Measurements from ENCODE around the gene FRRS1.

DNA sequence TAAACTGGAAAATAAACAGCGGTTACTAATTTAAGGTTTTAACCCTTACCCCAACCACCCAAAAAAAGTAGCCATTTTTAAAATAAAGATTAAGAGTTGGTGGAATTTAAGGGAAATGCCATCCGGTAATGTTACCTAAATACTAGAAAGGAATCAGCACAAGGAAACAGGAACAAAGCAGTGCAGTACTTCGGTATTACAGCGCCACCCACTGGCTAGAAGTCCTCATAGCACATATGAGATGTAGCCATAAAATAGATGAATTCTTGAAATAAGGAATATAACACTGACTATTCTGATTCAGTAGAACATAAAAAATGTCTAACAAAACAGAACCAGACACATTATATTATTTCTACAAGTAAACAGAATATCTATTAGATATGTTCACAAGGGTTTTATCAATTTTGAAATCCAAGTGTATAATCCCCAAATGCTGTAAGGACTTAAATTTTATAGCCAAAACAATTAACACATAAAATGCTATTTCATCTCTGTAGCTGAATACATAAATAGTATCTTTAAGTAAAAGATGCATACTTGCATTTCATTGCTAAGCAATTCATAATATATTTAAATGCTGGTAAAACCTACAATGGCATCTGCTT is 58.8 kb downstream of the FRRS1 start:
- TF ChIP-seq, protein P1, sequence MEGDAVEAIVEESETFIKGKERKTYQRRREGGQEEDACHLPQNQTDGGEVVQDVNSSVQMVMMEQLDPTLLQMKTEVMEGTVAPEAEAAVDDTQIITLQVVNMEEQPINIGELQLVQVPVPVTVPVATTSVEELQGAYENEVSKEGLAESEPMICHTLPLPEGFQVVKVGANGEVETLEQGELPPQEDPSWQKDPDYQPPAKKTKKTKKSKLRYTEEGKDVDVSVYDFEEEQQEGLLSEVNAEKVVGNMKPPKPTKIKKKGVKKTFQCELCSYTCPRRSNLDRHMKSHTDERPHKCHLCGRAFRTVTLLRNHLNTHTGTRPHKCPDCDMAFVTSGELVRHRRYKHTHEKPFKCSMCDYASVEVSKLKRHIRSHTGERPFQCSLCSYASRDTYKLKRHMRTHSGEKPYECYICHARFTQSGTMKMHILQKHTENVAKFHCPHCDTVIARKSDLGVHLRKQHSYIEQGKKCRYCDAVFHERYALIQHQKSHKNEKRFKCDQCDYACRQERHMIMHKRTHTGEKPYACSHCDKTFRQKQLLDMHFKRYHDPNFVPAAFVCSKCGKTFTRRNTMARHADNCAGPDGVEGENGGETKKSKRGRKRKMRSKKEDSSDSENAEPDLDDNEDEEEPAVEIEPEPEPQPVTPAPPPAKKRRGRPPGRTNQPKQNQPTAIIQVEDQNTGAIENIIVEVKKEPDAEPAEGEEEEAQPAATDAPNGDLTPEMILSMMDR (tag by site-specific recombination; IDR thresholded peaks at IDR 0.05), result peak; percentile 45; the same call in 1 of the 2 replicates
- TF ChIP-seq ZNF529 (tag by site-specific recombination; IDR thresholded peaks at IDR 0.05; ENCODE audit: insufficient replicate concordance) (no peak), ZNF510 (tag by site-specific recombination; IDR thresholded peaks at IDR 0.05; ENCODE audit: insufficient replicate concordance) (no peak), ZNF23 (tag by site-specific recombination; IDR thresholded peaks at IDR 0.05; ENCODE audit: borderline replicate concordance) (no peak), MYNN (tag by site-specific recombination; IDR thresholded peaks at IDR 0.05; ENCODE audit: borderline replicate concordance) (no peak), PATZ1 (tag by site-specific recombination; IDR thresholded peaks at IDR 0.05) (no peak), SETDB1 (IDR thresholded peaks at IDR 0.05; ENCODE audit: insufficient read length, low read length) (no peak)
- TF ChIP-seq, protein P2, sequence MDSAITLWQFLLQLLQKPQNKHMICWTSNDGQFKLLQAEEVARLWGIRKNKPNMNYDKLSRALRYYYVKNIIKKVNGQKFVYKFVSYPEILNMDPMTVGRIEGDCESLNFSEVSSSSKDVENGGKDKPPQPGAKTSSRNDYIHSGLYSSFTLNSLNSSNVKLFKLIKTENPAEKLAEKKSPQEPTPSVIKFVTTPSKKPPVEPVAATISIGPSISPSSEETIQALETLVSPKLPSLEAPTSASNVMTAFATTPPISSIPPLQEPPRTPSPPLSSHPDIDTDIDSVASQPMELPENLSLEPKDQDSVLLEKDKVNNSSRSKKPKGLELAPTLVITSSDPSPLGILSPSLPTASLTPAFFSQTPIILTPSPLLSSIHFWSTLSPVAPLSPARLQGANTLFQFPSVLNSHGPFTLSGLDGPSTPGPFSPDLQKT (IDR thresholded peaks at IDR 0.05; ENCODE audit: borderline replicate concordance, low read depth, low read length), result no peak
- TF ChIP-seq, protein P3, sequence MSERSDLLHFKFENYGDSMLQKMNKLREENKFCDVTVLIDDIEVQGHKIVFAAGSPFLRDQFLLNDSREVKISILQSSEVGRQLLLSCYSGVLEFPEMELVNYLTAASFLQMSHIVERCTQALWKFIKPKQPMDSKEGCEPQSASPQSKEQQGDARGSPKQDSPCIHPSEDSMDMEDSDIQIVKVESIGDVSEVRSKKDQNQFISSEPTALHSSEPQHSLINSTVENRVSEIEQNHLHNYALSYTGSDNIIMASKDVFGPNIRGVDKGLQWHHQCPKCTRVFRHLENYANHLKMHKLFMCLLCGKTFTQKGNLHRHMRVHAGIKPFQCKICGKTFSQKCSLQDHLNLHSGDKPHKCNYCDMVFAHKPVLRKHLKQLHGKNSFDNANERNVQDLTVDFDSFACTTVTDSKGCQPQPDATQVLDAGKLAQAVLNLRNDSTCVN (tag by site-specific recombination; optimal IDR thresholded peaks at IDR 0.05), result no peak
- TF ChIP-seq, protein P4, sequence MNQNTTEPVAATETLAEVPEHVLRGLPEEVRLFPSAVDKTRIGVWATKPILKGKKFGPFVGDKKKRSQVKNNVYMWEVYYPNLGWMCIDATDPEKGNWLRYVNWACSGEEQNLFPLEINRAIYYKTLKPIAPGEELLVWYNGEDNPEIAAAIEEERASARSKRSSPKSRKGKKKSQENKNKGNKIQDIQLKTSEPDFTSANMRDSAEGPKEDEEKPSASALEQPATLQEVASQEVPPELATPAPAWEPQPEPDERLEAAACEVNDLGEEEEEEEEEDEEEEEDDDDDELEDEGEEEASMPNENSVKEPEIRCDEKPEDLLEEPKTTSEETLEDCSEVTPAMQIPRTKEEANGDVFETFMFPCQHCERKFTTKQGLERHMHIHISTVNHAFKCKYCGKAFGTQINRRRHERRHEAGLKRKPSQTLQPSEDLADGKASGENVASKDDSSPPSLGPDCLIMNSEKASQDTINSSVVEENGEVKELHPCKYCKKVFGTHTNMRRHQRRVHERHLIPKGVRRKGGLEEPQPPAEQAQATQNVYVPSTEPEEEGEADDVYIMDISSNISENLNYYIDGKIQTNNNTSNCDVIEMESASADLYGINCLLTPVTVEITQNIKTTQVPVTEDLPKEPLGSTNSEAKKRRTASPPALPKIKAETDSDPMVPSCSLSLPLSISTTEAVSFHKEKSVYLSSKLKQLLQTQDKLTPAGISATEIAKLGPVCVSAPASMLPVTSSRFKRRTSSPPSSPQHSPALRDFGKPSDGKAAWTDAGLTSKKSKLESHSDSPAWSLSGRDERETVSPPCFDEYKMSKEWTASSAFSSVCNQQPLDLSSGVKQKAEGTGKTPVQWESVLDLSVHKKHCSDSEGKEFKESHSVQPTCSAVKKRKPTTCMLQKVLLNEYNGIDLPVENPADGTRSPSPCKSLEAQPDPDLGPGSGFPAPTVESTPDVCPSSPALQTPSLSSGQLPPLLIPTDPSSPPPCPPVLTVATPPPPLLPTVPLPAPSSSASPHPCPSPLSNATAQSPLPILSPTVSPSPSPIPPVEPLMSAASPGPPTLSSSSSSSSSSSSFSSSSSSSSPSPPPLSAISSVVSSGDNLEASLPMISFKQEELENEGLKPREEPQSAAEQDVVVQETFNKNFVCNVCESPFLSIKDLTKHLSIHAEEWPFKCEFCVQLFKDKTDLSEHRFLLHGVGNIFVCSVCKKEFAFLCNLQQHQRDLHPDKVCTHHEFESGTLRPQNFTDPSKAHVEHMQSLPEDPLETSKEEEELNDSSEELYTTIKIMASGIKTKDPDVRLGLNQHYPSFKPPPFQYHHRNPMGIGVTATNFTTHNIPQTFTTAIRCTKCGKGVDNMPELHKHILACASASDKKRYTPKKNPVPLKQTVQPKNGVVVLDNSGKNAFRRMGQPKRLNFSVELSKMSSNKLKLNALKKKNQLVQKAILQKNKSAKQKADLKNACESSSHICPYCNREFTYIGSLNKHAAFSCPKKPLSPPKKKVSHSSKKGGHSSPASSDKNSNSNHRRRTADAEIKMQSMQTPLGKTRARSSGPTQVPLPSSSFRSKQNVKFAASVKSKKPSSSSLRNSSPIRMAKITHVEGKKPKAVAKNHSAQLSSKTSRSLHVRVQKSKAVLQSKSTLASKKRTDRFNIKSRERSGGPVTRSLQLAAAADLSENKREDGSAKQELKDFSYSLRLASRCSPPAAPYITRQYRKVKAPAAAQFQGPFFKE (tag by site-specific recombination; IDR thresholded peaks at IDR 0.05; ENCODE audit: borderline replicate concordance), result no peak

Data from HEK293 (cell line).